ENCODE measurements around the gene ADCY2.

DNA sequence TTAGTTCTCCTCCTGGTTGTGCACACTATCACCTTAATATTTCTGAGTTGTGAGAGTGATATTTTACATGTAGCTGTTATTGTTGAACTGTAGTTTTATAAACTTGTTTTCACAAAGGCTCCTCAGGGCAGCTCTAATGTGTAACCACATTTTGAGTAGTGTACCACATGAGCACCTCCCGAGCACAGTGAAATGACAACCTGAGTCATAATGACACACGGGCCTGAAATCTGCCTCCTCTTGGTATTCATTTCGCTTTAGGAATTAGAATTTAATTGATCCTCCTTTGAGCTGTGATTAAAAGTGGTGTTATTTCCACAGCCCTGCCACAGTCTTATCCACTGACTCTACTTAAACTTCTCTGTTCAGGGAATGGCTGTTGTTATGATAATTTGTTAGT lies 480.9 kb downstream of the ADCY2 start:
- TF ChIP-seq, protein P1, sequence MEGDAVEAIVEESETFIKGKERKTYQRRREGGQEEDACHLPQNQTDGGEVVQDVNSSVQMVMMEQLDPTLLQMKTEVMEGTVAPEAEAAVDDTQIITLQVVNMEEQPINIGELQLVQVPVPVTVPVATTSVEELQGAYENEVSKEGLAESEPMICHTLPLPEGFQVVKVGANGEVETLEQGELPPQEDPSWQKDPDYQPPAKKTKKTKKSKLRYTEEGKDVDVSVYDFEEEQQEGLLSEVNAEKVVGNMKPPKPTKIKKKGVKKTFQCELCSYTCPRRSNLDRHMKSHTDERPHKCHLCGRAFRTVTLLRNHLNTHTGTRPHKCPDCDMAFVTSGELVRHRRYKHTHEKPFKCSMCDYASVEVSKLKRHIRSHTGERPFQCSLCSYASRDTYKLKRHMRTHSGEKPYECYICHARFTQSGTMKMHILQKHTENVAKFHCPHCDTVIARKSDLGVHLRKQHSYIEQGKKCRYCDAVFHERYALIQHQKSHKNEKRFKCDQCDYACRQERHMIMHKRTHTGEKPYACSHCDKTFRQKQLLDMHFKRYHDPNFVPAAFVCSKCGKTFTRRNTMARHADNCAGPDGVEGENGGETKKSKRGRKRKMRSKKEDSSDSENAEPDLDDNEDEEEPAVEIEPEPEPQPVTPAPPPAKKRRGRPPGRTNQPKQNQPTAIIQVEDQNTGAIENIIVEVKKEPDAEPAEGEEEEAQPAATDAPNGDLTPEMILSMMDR (IDR thresholded peaks at IDR 0.05), result no peak
- TF ChIP-seq NFIC (IDR thresholded peaks at IDR 0.05; ENCODE audit: borderline replicate concordance) (no peak), GABPA (IDR thresholded peaks at IDR 0.05; ENCODE audit: low read depth) (no peak), ZBTB33 (IDR thresholded peaks at IDR 0.05; ENCODE audit: borderline replicate concordance, low read depth) (no peak), YY1 (IDR thresholded peaks at IDR 0.05; ENCODE audit: low read depth) (no peak), REST (IDR thresholded peaks at IDR 0.05; ENCODE audit: low read depth, low read length) (no peak), POLR2AphosphoS5 (IDR thresholded peaks at IDR 0.05; ENCODE audit: low read depth, low read length) (no peak), MXI1 (IDR thresholded peaks at IDR 0.05; ENCODE audit: low read depth, low read length) (no peak), SMC3 (IDR thresholded peaks at IDR 0.05; ENCODE audit: low read depth, low read length) (no peak)

All from SK-N-SH (cell line).